ENCODE results near the gene SRR.

DNA sequence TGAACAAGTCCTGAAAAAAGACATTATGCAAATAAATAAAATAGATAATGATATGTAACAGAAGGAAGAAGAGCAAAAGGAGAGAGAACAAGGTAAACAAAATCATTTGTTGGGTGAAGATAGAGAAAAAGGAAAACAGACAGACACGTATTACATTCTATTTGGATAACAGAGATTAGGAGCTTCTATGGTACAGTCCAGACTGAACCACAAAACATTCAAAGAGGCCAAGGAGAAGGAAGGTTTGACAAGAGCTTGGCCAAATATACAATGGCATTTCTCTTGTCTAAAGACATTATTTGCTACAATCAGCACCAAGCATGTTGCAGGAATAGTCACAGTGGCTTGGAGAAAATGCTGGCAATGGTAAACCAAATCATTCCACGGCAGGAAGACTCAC, 29.3 kb upstream of the SRR start:
- no peak for TF ChIP-seq CTCF (IDR thresholded peaks at IDR 0.05)
- TF ChIP-seq POLR2A (IDR thresholded peaks at IDR 0.05): no peak
